Neuronal stem cell (in vitro differentiated cells): Measurements from ENCODE around the gene DLX1.

ENCODE experiments used
- DNase-seq: peaks from one replicate; pipeline ENCODE4 v3.0.0-alpha.2; 2013; ENCODE audit warnings: low spot score
- H2AFZ ChIP-seq: one replicate; pipeline ENCODE4 v1.6.1; 2013; ENCODE audit warnings: mild to moderate bottlenecking, low read length, inconsistent platforms
- H2AK5ac ChIP-seq: 2 replicates; pipeline ENCODE4 v1.6.1; 2013; ENCODE audit warnings: low read depth, mild to moderate bottlenecking, inconsistent platforms, low read length, moderate library complexity, mixed read lengths
- H2BK120ac ChIP-seq: 2 replicates; pipeline ENCODE4 v1.6.1; 2013; ENCODE audit warnings: low read depth, mild to moderate bottlenecking, inconsistent platforms, low read length, moderate library complexity, mixed read lengths
- H2BK12ac ChIP-seq: one replicate; pipeline ENCODE4 v1.6.1; 2013; ENCODE audit warnings: low read length, inconsistent platforms
- H2BK15ac ChIP-seq: 2 replicates; pipeline ENCODE4 v1.6.1; 2013; ENCODE audit warnings: mild to moderate bottlenecking, low read length, inconsistent platforms, mixed read lengths
- H2BK5ac ChIP-seq: one replicate; pipeline ENCODE4 v1.6.1; 2013; ENCODE audit warnings: inconsistent platforms, mild to moderate bottlenecking, low read length, moderate library complexity
- H3K14ac ChIP-seq: one replicate; pipeline ENCODE4 v1.6.1; 2013; ENCODE audit warnings: low read length, inconsistent platforms
- H3K18ac ChIP-seq: 2 replicates; pipeline ENCODE4 v1.6.1; 2013; ENCODE audit warnings: low read length, inconsistent platforms
- H3K23ac ChIP-seq: 2 replicates; pipeline ENCODE4 v1.6.1; 2013; ENCODE audit warnings: low read depth, mild to moderate bottlenecking, mixed read lengths, low read length, inconsistent platforms; ENCODE audit not compliant: poor library complexity
- H3K27ac ChIP-seq: replicated peaks from 3 replicates; pipeline ENCODE4 v1.5.1; 2013; ENCODE audit warnings: low read length, inconsistent platforms
- H3K27me3 ChIP-seq, 3 experiments: 2 replicates each; pipeline ENCODE4 v1.6.1; 2013; ENCODE audit warnings: low read length in 3 of 3, mild to moderate bottlenecking in 2 of 3, inconsistent platforms in 1 of 3, low read depth in 1 of 3, mixed read lengths in 1 of 3, moderate library complexity in 1 of 3; ENCODE audit not compliant: control insufficient read depth in 3 of 3, insufficient read depth in 3 of 3
- H3K36me3 ChIP-seq, 2 donors: replicated peaks in 1 of 2; 2 replicates each; pipeline ENCODE4 v1.6.1; 2013; ENCODE audit warnings: low read length in 2 of 2; ENCODE audit not compliant: control insufficient read depth in 2 of 2, insufficient read depth in 2 of 2
- H3K4ac ChIP-seq: 2 replicates; pipeline ENCODE4 v1.6.1; 2013; ENCODE audit warnings: inconsistent platforms, mild to moderate bottlenecking, low read length, moderate library complexity
- H3K4me1 ChIP-seq, 2 donors: 1 replicate in 1 of 2; 2 replicates in 1 of 2; pipeline ENCODE4 v1.6.1; 2013; ENCODE audit warnings: low read length in 2 of 2, low read depth in 1 of 2; ENCODE audit not compliant: control insufficient read depth in 2 of 2, insufficient read depth in 1 of 2
- H3K4me2 ChIP-seq: one replicate; pipeline ENCODE4 v1.6.1; 2013; ENCODE audit warnings: mild to moderate bottlenecking, low read length, inconsistent platforms; ENCODE audit not compliant: insufficient read depth, poor library complexity, severe bottlenecking
- H3K4me3 ChIP-seq, 2 donors: 2 replicates each; pipeline ENCODE4 v1.5.1; 2013; ENCODE audit warnings: low read length in 2 of 2, mild to moderate bottlenecking in 2 of 2, inconsistent platforms in 1 of 2, moderate library complexity in 1 of 2
- H3K79me1 ChIP-seq: one replicate; pipeline ENCODE4 v1.6.1; 2013; ENCODE audit warnings: low read depth, mild to moderate bottlenecking, inconsistent platforms, low read length, moderate library complexity
- H3K9ac ChIP-seq: one replicate; pipeline ENCODE4 v1.6.1; 2013; ENCODE audit warnings: mild to moderate bottlenecking, low read depth, low read length, inconsistent platforms; ENCODE audit not compliant: poor library complexity
- H3K9me3 ChIP-seq, 2 donors: replicated peaks in 1 of 2; 2 replicates each; pipeline versions ENCODE3 to v1.6.1; 2013; ENCODE audit warnings: low read length in 2 of 2, mild to moderate bottlenecking in 2 of 2, inconsistent platforms in 1 of 2, low read depth in 1 of 2, mixed read lengths in 1 of 2, moderate library complexity in 1 of 2; ENCODE audit not compliant: control insufficient read depth in 2 of 2, insufficient read depth in 1 of 2
- H4K8ac ChIP-seq: one replicate; pipeline ENCODE4 v1.6.1; 2013; ENCODE audit warnings: low read depth, mild to moderate bottlenecking, inconsistent platforms, low read length, moderate library complexity
- H4K91ac ChIP-seq: one replicate; pipeline ENCODE4 v1.6.1; 2013; ENCODE audit warnings: low read length, low read depth, mild to moderate bottlenecking, inconsistent platforms; ENCODE audit not compliant: poor library complexity
- WGBS, 2 donors: extraction: QIAGEN DNeasy Blood & Tissue Kit; methylation state at CpG; one replicate each; pipeline ENCODE4 v1.1.7; 2013; ENCODE audit warnings: missing lambda C conversion rate in 2 of 2, mixed read lengths in 1 of 2; ENCODE audit not compliant: insufficient read length in 2 of 2, insufficient replicate concordance in 1 of 2; ENCODE audit errors: extremely low coverage in 2 of 2; 5-methylcytosine and 5-hydroxymethylcytosine counted together

The DLX1 gene

DNA sequence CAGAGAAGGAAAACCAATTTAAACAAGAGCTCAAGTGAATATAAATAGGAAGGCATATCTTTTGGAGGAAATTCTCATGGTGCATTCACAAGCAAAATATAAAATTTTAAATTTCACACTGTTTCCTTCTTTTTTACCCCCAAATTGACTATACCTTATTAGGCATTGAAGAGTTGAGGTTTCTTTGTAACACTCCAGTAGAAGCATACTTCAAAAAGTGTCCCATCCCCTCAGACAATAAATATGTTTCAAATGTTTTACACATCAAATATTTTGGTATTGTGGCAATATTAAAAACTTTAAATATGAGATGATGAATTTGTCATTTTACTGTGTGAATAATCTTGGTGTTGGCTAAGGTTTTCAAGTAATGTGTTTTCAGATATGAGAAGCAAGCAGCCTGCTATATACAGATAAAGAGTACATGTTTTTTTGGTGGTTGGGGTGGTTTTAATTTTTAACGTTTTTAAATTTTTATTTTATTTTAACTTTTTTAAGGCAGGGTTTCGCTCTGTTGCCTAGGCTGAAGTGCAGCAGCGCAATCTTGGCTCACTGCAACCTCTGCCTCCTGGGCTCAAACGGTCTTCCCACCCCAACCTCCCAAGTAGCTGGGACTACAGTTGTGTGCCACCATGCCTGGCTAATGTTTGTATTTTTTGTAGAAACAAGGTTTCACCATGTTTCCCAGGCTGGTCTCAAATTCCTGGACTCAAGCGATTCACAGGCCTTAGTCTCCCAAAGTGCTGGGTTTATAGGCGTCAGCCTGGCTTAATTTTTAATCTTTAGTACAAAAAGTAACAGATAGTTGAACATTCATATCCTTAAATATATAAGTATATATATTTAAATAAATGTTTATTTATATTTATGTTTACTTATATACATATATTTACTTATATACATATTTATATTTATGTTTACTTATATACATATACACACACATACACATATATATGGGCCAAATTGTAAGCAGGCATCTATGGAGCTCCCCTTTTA, 36.5 kb upstream of the DLX1 start:
- H3K4ac ChIP-seq = no peak overlapping the region
- H2BK5ac ChIP-seq = no peak overlapping the region
- H3K4me3 ChIP-seq = no peak overlapping the region
- no peak overlapping the region for H2AK5ac ChIP-seq
- no peaks in the 10 kb centered on the region for H3K27me3 ChIP-seq
- no peak overlapping the region for H3K9ac ChIP-seq
- H2BK120ac ChIP-seq = no peak overlapping the region
- no peak overlapping the region for H2AFZ ChIP-seq
- peaks cover 0 to 2% of the 10 kb centered on the region in 2 donors for H3K4me1 ChIP-seq
- no peaks in the 10 kb centered on the region for H3K79me1 ChIP-seq
- no peak overlapping the region for H3K27ac ChIP-seq
- H3K4me2 ChIP-seq = no peak overlapping the region
- no peak overlapping the region for H2BK12ac ChIP-seq
- DNase-seq = no peak
- no peak overlapping the region for H3K14ac ChIP-seq
- no peak overlapping the region for H4K8ac ChIP-seq
- H3K36me3 ChIP-seq = no peaks in the 10 kb centered on the region
- H4K91ac ChIP-seq = no peak overlapping the region
- no peak overlapping the region for H2BK15ac ChIP-seq
- no peak overlapping the region for H3K23ac ChIP-seq
- WGBS, 2 donors = 100% methylated on average over 1 of the region's 6 CpGs; no CpG with 5 or more reads in 1 of the 2 donors
- H3K9me3 ChIP-seq = no peaks in the 10 kb centered on the region
- H3K18ac ChIP-seq = no peak overlapping the region

DNA sequence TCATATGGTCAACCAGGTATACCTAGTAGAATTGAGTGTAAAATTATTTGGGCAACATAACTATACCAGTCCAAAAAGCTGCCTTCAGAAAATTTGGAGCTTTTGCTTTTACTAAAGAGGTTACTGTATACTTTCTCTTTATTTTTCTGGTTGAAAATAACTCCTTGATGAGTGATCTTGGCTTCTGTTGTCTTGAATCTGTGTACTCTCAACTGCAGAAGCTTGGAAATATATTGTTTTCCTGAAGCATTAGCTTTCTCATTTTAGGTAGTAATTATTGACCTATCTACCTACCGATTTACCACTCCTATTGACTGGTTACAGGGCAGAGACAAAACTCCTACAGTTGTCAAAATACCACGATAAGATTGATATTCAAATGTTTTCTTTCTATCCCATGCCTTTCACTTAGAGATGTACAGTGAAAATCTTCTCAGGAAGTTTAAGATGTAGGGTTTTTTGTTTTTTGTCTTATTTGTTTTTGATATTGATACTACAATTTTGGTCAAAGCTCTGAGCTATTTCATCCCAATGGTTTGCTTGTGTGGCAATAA, 35.7 kb upstream of the DLX1 start:
- no peak overlapping the region for H4K8ac ChIP-seq
- no peak overlapping the region for H3K9ac ChIP-seq
- no CpG with 5 or more reads among the region's 2 CpGs for WGBS, 2 donors
- no peak overlapping the region for H3K18ac ChIP-seq
- H2AFZ ChIP-seq = no peak overlapping the region
- no peaks in the 10 kb centered on the region for H3K36me3 ChIP-seq
- no peak overlapping the region for H3K27ac ChIP-seq
- no peak overlapping the region for H2BK120ac ChIP-seq
- no peak overlapping the region for H3K4me2 ChIP-seq
- no peak overlapping the region for H3K23ac ChIP-seq
- H3K9me3 ChIP-seq = no peaks in the 10 kb centered on the region
- no peak overlapping the region for H2AK5ac ChIP-seq
- H3K27me3 ChIP-seq = no peaks in the 10 kb centered on the region
- no peak overlapping the region for H2BK15ac ChIP-seq
- H3K4ac ChIP-seq = no peak overlapping the region
- H2BK5ac ChIP-seq = no peak overlapping the region
- peaks cover 0 to 2% of the 10 kb centered on the region in 2 donors for H3K4me1 ChIP-seq
- H3K4me3 ChIP-seq = no peak overlapping the region
- no peak for DNase-seq
- H4K91ac ChIP-seq = no peak overlapping the region
- no peaks in the 10 kb centered on the region for H3K79me1 ChIP-seq
- no peak overlapping the region for H3K14ac ChIP-seq
- no peak overlapping the region for H2BK12ac ChIP-seq

DNA sequence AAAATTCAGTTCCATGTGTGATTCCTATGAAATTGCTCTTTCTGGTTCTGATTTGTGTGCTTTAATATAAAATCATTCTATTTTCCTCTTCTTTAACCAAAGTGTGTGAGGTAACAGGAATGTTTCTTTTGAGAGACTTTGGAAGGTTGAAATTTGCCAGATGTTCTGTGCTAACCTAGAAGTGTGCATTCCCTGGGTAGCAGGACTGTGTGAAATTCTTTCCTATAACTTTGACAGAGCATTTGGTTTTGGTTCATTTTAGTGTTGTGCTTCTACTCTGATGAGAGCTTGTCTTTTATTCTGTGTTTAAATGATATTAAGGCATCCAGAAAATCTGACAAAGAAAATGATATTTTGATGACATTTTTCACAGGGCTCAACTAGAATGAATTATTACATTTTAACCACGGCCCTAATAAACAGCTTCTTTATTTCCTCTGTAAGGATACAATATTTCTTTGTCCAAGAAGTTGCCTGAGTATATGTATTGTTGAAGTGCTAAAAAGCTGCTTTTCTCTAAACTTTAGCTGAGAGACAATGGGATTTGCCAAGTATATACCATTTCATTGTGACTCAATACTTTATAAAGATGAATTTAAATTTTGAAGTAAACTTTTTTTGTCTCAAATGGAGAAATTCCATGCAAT, 34.7 kb upstream of the DLX1 start:
- Histone ChIP-seq H2BK12ac (no peak overlapping the region), H3K14ac (no peak overlapping the region), H2BK120ac (no peak overlapping the region), H4K8ac (no peak overlapping the region), H3K9me3 (no peaks in the 10 kb centered on the region), H2BK5ac (no peak overlapping the region), H2AFZ (no peak overlapping the region), H3K27ac (no peak overlapping the region), H3K4me3 (no peak overlapping the region), H4K91ac (no peak overlapping the region), H3K4ac (no peak overlapping the region), H3K27me3 (no peaks in the 10 kb centered on the region), H2BK15ac (no peak overlapping the region), H3K23ac (no peak overlapping the region), H3K4me1 (peaks cover 0 to 2% of the 10 kb centered on the region in 2 donors), H3K9ac (no peak overlapping the region), H3K79me1 (no peaks in the 10 kb centered on the region), H3K4me2 (no peak overlapping the region), H3K36me3 (no peaks in the 10 kb centered on the region), H3K18ac (no peak overlapping the region), H2AK5ac (no peak overlapping the region)
- WGBS, 2 donors = no CpG with 5 or more reads among the region's 1 CpG
- DNase-seq = no peak
